ENCODE results near the gene CFAP97D1.
A peak's percentile ranks its signal among the peaks of the same experiment; 100 is the strongest.

Gene CFAP97D1

DNA sequence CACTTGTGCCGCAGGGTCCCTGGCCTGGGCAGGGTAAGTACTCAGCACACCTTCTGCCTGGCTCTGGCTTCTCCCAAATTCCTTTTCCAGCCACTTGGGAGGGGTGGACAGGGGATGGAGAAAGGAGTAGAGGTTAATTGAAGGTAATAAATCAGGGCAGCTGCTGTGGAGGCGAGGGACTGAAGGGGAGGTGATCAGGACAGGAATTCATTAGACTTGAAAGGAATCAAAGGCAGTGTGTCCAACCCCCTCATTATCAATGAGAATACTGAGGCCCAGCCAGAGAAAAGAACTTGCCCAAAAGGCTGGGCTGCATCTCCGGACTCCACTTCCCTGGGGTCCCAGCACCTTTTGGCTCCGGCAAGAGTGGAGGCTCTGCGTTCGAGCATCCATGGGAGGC lies 24.0 kb upstream of the CFAP97D1 start:
- no peak overlapping the region for H3K4me3 ChIP-seq (ENCODE audit: low read depth, low read length)
- DNase-seq (ENCODE audit: low read depth), result no peak
- TF ChIP-seq CTCF (IDR thresholded peaks at IDR 0.05; ENCODE audit: insufficient read depth, low read depth, low read length, missing control alignments), result no peak

DNA sequence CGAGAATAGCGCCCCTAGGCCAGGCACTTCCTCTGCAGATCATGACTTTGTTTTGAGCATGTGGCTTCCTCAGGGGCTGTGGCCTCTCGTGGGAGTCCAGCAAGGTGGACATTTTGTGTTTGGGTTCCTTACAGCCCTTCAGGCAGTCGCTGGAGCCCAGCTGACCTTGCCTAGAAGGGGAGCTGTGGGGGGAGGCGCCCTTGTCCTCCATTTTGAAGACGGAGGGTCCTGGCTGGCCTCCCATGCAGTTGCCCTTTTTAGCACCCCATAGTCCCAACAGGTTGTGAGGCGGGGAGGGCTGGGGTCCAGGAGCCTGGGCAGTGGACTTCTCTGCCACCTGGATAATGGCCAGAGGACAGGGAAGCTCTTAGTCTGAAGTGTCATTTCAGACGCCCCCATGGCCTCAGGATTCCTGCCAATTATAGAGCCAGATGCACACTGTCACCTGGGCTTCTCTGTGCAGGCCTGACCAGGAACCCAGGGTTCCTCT lies 23.0 kb upstream of the CFAP97D1 start:
- H3K4me3 ChIP-seq (ENCODE audit: low read depth, low read length), result no peak overlapping the region
- no peak for TF ChIP-seq CTCF (IDR thresholded peaks at IDR 0.05; ENCODE audit: insufficient read depth, low read depth, low read length, missing control alignments)
- DNase-seq (ENCODE audit: low read depth), result no peak

DNA sequence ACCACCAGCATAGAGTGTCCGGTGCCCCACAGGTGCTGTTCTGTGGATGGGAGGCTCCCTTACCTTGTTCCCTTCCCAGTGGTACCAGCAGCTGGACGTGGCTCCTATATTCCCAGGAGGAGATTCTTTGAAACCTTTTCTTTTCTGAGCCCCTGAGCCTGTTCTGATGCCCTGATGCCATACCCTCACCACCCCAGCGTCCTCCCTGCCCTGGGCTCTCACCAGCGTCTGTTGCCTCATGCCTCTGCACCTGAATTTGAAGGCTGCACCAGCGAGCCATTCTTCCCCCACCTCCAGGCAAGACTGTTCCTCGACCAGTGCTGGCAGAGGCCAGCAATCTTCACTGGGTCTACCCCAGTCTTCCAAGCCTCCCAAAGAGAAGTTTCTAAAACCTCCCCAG lies 22.1 kb upstream of the CFAP97D1 start:
- H3K4me3 ChIP-seq (ENCODE audit: low read depth, low read length), result no peak overlapping the region
- TF ChIP-seq CTCF (IDR thresholded peaks at IDR 0.05; ENCODE audit: insufficient read depth, low read depth, low read length, missing control alignments), result no peak
- no peak for DNase-seq (ENCODE audit: low read depth)

DNA sequence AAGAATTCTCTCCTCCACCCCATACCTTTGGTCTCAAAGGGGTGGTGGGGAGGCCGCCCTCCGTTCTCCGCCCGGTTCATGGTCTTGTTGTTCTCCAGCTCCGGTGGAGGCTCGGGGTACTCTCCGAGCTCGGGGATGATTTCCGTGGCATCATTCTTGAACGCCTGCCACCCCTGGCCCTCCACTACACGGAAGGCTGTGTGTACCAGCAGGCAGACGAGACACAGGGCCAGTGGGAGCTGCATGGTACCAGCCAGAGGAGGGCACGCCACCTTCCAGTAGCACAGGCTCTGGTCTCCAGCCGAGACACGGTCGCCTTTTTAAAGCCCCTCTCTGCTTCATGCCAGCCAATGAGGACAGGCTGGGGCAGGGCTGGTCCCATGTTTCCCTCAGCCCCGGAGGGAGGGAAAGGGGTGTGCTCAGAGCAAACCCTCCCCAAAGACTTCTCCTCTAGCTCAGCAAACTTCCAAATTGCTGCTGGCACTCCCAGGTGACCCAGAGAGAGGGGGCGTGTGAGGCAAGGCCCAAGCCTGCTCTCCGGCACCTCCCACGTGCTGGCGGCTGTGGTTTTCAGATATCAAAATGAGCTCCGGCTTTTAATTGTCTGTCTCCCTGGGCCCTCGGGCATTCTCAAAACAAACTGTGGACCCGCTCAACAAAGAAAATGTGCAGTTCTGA lies 21.6 kb upstream of the CFAP97D1 start, which contains the start of gene SOST:
TSS of gene SOST (minus strand) at position 295 of the 678 bp plus-strand sequence. CDS start at position 245, 50 bp downstream.
- no peak for DNase-seq (ENCODE audit: low read depth)
- no peak within 1 kb of the TSS for H3K4me3 ChIP-seq (ENCODE audit: low read depth, low read length)
- TF ChIP-seq CTCF (IDR thresholded peaks at IDR 0.05; ENCODE audit: insufficient read depth, low read depth, low read length, missing control alignments), result no peak

- no peak for DNase-seq (ENCODE audit: low read depth)
- TF ChIP-seq CTCF (IDR thresholded peaks at IDR 0.05; ENCODE audit: insufficient read depth, low read depth, low read length, missing control alignments), result no peak
- no peak overlapping the region for H3K4me3 ChIP-seq (ENCODE audit: low read depth, low read length)
These were observed 20.4 kb upstream of the CFAP97D1 start for GRCh38 chr17:43759836-43760235.

DNA sequence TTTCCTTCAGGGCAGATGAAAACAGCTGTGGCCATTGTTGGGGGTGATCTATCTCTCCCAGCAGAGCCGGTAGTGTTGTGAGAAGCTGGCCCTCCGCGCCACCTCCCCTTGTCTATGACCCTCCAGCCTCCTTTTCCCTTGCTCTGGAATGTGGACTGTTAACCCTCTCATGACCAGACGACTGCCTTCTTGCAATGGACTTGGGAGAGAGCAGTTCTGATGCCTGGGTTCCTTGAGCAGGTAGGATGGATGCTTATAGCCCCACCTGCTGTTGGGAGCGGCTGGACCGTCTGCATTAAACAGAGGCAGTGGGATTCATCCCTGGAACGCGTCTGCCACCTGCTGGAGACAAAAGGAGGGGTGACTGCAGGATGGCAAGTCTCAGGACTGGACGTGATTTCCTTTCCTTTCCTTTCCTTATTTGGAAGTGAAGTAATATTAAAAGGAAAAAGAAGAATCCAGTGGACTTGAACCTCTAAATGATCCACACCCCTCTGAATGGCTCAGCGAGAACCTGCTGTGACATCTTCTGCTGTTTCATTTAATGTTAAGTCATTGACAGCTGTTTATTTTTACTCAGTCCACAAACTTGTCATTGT lies 19.9 kb upstream of the CFAP97D1 start:
- peak; percentile 98 for TF ChIP-seq CTCF (IDR thresholded peaks at IDR 0.05; ENCODE audit: insufficient read depth, low read depth, low read length, missing control alignments)
- peak; percentile 92 for DNase-seq (ENCODE audit: low read depth)
- no peak overlapping the region for H3K4me3 ChIP-seq (ENCODE audit: low read depth, low read length)
